Measurements from ENCODE around the gene CLEC18B. TPM values are rescaled to one million over a fixed set of nuclear protein-coding genes. Genes with fewer than 3 reads are reported as not detected.
"Not testable (repeated sequence)": the region's sequence is repeated elsewhere in the genome, so short reads cannot be mapped to it uniquely, and the experiment has no call there.

Gene CLEC18B
- total RNA-seq: 1 to 10 TPM in 1 of 4 donors, under 1 TPM in 1, not detected in 2; 0.32 to 1.4 TPM

- intact Hi-C loops (cut with DNase I; ENCODE audit: low total_unique reads); H3K27me3 ChIP-seq; H3K9me3 ChIP-seq; in situ Hi-C loops (cut with MboI; ENCODE audit: low pct_ligation_motif_present in 1 of 4, low pct_unique_long_range_greater_than_20kb in 1 of 4, low sequenced_read_pairs in 3 of 4); H3K4me3 ChIP-seq; DNase-seq; H3K4me1 ChIP-seq; H3K36me3 ChIP-seq; H3K27ac ChIP-seq: not testable (repeated sequence)
- WGBS, 2 donors (ENCODE audit: low coverage in 1 of 2): no CpG with 5 or more reads among the region's 27 CpGs
These were observed at the start of gene CLEC18B for GRCh38 chr16:74420612-74421481. CLEC18B (minus strand) TSS chr16:74421478; CDS start chr16:74421270, 208 bp downstream.

- TF ChIP-seq EP300 (IDR thresholded peaks at IDR 0.05; ENCODE audit: low read depth): no peak
- TF ChIP-seq POLR2A (IDR thresholded peaks at IDR 0.05): no peak
- TF ChIP-seq CTCF (IDR thresholded peaks at IDR 0.05): no peak
- TF ChIP-seq POLR2AphosphoS5 (IDR thresholded peaks at IDR 0.05): no peak
These were observed 48.7 kb upstream of the CLEC18B start for GRCh38 chr16:74469946-74470478.

GRCh38 chr16:74468807-74469525 lies 47.7 kb upstream of the CLEC18B start:
- intact Hi-C loops (cut with DNase I; ENCODE audit: low total_unique reads): no loop called here
- Histone ChIP-seq H3K9me3 (no peaks in the 10 kb centered on the region), H3K36me3 (peaks cover 0 to 73% (median 28%) of the 10 kb centered on the region in 4 donors), H3K4me3 (no peak overlapping the region), H3K27me3 (no peaks in the 10 kb centered on the region), H3K4me1 (no peaks in the 10 kb centered on the region), H3K27ac (no peak overlapping the region)
- in situ Hi-C loops (cut with MboI; ENCODE audit: low pct_ligation_motif_present in 1 of 4, low pct_unique_long_range_greater_than_20kb in 1 of 4, low sequenced_read_pairs in 3 of 4): loop anchor here in 2 of 4 donors (25.0 kb wide), 1 partner anchor 143 kb away; the partner anchor contains the start of gene GLG1 (in 2 of the 2)
- whole genome bisulfite sequencing, 2 donors (ENCODE audit: low coverage in 1 of 2): 94 to 100% methylated on average over 1 to 9 of the region's 9 CpGs
- TF ChIP-seq EP300 (IDR thresholded peaks at IDR 0.05; ENCODE audit: low read depth): no peak
- no peak for TF ChIP-seq POLR2A (IDR thresholded peaks at IDR 0.05)
- TF ChIP-seq POLR2AphosphoS5 (IDR thresholded peaks at IDR 0.05): no peak
- TF ChIP-seq CTCF (IDR thresholded peaks at IDR 0.05): no peak
- DNase-seq: no peak

More at GRCh38 chr16:74469946-74470478, 48.7 kb upstream of the CLEC18B start:
- no peak overlapping the region for H3K4me3 ChIP-seq
- in situ Hi-C loops (cut with MboI; ENCODE audit: low pct_ligation_motif_present in 1 of 4, low pct_unique_long_range_greater_than_20kb in 1 of 4, low sequenced_read_pairs in 3 of 4): loop anchor here in 2 of 4 donors (25.0 kb wide), 1 partner anchor 142 kb away; the partner anchor contains the start of gene GLG1 (in 2 of the 2)
- intact Hi-C loops (cut with DNase I; ENCODE audit: low total_unique reads): no loop called here
- 85 to 88% methylated on average over 5 of the region's 6 CpGs for WGBS, 2 donors (ENCODE audit: low coverage in 1 of 2)
- H3K27ac ChIP-seq: no peak overlapping the region
- H3K9me3 ChIP-seq: no peaks in the 10 kb centered on the region
- no peaks in the 10 kb centered on the region for H3K27me3 ChIP-seq
- peaks cover 0 to 73% (median 27%) of the 10 kb centered on the region in 4 donors for H3K36me3 ChIP-seq
- H3K4me1 ChIP-seq: no peaks in the 10 kb centered on the region
- no peak for DNase-seq

GRCh38 chr16:74466872-74467271 lies 45.6 kb upstream of the CLEC18B start:
- DNase-seq: no peak
- Histone ChIP-seq H3K27ac (no peak overlapping the region), H3K9me3 (no peaks in the 10 kb centered on the region), H3K4me1 (no peaks in the 10 kb centered on the region), H3K36me3 (peaks cover 0 to 74% (median 30%) of the 10 kb centered on the region in 4 donors), H3K27me3 (no peaks in the 10 kb centered on the region), H3K4me3 (no peak overlapping the region)
- WGBS, 2 donors (ENCODE audit: low coverage in 1 of 2): 78 to 82% methylated on average over 5 of the region's 5 CpGs
- in situ Hi-C loops (cut with MboI; ENCODE audit: low pct_ligation_motif_present in 1 of 4, low pct_unique_long_range_greater_than_20kb in 1 of 4, low sequenced_read_pairs in 3 of 4): loop anchor here in 2 of 4 donors (25.0 kb wide), 1 partner anchor 145 kb away; the partner anchor contains the start of gene GLG1 (in 2 of the 2)
- no peak for TF ChIP-seq POLR2AphosphoS5 (IDR thresholded peaks at IDR 0.05)
- TF ChIP-seq EP300 (IDR thresholded peaks at IDR 0.05; ENCODE audit: low read depth): no peak
- TF ChIP-seq CTCF (IDR thresholded peaks at IDR 0.05): no peak
- intact Hi-C loops (cut with DNase I; ENCODE audit: low total_unique reads): no loop called here

Data from transverse colon (tissue), 4 donors.